H1 (cell line): ENCODE data around the gene CMPK2.

Experiments
- ATF2 ChIP-seq: IDR thresholded peaks from 2 replicates; pipeline ENCODE4 v1.6.1; 2012; ENCODE audit warnings: low read length, inconsistent platforms
- CTCF ChIP-seq, 3 experiments: IDR thresholded peaks; 1 replicate in 2 of 3; 2 replicates in 1 of 3; pipeline versions ENCODE4 v1.5.1 to v1.6.1; 2011; ENCODE audit warnings: low read length in 3 of 3, mild to moderate bottlenecking in 3 of 3, inconsistent platforms in 2 of 3, low read depth in 1 of 3, moderate library complexity in 1 of 3; ENCODE audit not compliant: insufficient read depth in 1 of 3; ENCODE audit errors: control extremely low read depth in 1 of 3
- EZH2 ChIP-seq: fragments of 200-600 bp; sonication (generic); IDR thresholded peaks from 2 replicates; pipeline ENCODE4 v1.7.1; 2012; ENCODE audit warnings: low read depth, mild to moderate bottlenecking, moderate library complexity, low read length, inconsistent platforms; ENCODE audit not compliant: severe bottlenecking
- GABPA ChIP-seq: IDR thresholded peaks from 2 replicates; pipeline ENCODE4 v1.6.1; 2011; ENCODE audit warnings: mild to moderate bottlenecking, low read length, moderate library complexity, borderline replicate concordance; ENCODE audit not compliant: insufficient read depth
- HDAC6 ChIP-seq: IDR thresholded peaks from one replicate; pipeline ENCODE4 v1.7.1; 2012; ENCODE audit warnings: low read depth, mild to moderate bottlenecking, inconsistent platforms, low read length, moderate library complexity
- POLR2A ChIP-seq, 2 experiments: IDR thresholded peaks; 1 replicate in 1 of 2; 2 replicates in 1 of 2; pipeline ENCODE4 v1.6.1; 2011; ENCODE audit warnings: low read depth in 2 of 2, low read length in 2 of 2, mild to moderate bottlenecking in 2 of 2; ENCODE audit errors: control extremely low read depth in 1 of 2
- RAD21 ChIP-seq, 2 experiments: IDR thresholded peaks in 1 of 2; conservative IDR thresholded peaks in 1 of 2; 2 replicates each; pipeline ENCODE4 v1.6.1; 2011; ENCODE audit warnings: low read depth in 2 of 2, low read length in 2 of 2, improper control_type of control experiment in 1 of 2, inconsistent platforms in 1 of 2, mild to moderate bottlenecking in 1 of 2, moderate library complexity in 1 of 2
- SIN3A ChIP-seq, 2 experiments: IDR thresholded peaks in 1 of 2; conservative IDR thresholded peaks in 1 of 2; 2 replicates each; pipeline ENCODE4 v1.6.1; 2011 to 2012; ENCODE audit warnings: low read length in 2 of 2, improper control_type of control experiment in 1 of 2, low read depth in 1 of 2, mild to moderate bottlenecking in 1 of 2
- SP1 ChIP-seq: IDR thresholded peaks from 2 replicates; pipeline ENCODE4 v1.6.1; 2011; ENCODE audit warnings: low read depth, low read length
- YY1 ChIP-seq: IDR thresholded peaks from 2 replicates; pipeline ENCODE4 v1.6.1; 2011; ENCODE audit warnings: low read depth, mild to moderate bottlenecking, low read length

GRCh38 chr2:6881046-6881445, 15.3 kb upstream of the CMPK2 start:
- no peak for TF ChIP-seq CTCF (IDR thresholded peaks at IDR 0.05; ENCODE audit: control extremely low read depth in 1 of 3, insufficient read depth in 1 of 3, low read depth in 1 of 3, low read length in 3 of 3)
- TF ChIP-seq RAD21 (IDR thresholded peaks at IDR 0.05 in 1 of 2, conservative IDR thresholded peaks at IDR 0.05 in 1 of 2; ENCODE audit: low read depth in 2 of 2, low read length in 2 of 2): no peak
- TF ChIP-seq EZH2: no peak
- TF ChIP-seq POLR2A (IDR thresholded peaks at IDR 0.05; ENCODE audit: control extremely low read depth in 1 of 2, low read depth in 2 of 2, low read length in 2 of 2): no peak
- TF ChIP-seq ATF2: no peak
- no peak for TF ChIP-seq YY1
- TF ChIP-seq SP1: no peak
- no peak for TF ChIP-seq GABPA
- TF ChIP-seq SIN3A (conservative IDR thresholded peaks at IDR 0.05 in 1 of 2, IDR thresholded peaks at IDR 0.05 in 1 of 2; ENCODE audit: low read depth in 1 of 2, low read length in 2 of 2): no peak
- no peak for TF ChIP-seq HDAC6
